DMS 273 treated with DMSO at 0.1 percent for 48 hours (cell line): ENCODE measurements around the gene PCDHA10.
"Not testable (repeated sequence)": the region's sequence is repeated elsewhere in the genome, so short reads cannot be mapped to it uniquely, and the experiment has no call there.

Experiments used
- DNase-seq: peaks from one replicate; lab custom pipeline; 2025; lab: John Stamatoyannopoulos, UW

The PCDHA10 gene

DNA sequence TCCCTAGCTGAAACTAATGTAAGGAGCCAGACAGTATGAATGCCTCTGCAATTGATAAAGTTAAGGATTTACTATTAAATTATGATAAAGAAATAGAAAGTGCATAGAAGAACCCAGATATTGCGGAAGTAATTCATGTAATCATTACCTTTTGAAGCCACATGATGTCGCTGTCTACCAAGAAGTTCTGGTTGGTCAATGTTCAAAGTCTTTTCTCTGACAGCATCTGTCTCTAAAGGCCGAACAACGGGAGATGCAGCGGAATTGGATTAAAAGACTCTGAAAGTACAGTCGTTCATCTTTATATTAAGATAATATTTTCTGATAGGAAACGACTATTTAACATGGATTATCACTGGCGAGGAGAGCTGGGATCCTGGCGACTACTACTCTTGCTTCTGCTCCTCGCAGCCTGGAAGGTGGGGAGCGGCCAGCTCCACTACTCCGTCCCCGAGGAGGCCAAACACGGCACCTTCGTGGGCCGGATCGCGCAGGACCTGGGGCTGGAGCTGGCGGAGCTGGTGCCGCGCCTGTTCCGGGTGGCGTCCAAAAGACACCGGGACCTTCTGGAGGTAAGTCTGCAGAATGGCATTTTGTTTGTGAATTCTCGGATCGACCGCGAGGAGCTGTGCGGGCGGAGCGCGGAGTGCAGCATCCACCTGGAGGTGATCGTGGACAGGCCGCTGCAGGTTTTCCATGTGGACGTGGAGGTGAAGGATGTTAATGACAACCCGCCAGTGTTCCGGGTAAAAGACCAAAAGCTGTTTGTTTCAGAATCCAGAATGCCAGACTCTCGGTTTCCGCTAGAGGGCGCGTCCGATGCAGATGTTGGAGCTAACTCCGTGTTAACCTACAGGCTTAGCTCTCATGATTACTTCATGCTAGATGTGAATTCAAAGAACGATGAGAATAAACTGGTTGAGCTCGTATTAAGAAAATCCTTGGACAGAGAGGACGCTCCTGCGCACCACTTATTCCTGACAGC lies 14.4 kb upstream of the PCDHA10 start, which contains the start of gene PCDHA8:
Gene PCDHA8 (plus strand): TSS at position 210 of the 985 bp plus-strand sequence. CDS start 135 bp downstream, at position 345.
- no peak for DNase-seq

- DNase-seq: no peak
Measured at GRCh38 chr5:140842798-140843733, 12.6 kb upstream of the PCDHA10 start.

- DNase-seq: not testable (repeated sequence)
Measured at GRCh38 chr5:140848139-140849102, 7.3 kb upstream of the PCDHA10 start, which contains the start of gene PCDHA9. PCDHA9 (plus strand) TSS chr5:140848382; CDS start chr5:140848496, 114 bp downstream.

DNA sequence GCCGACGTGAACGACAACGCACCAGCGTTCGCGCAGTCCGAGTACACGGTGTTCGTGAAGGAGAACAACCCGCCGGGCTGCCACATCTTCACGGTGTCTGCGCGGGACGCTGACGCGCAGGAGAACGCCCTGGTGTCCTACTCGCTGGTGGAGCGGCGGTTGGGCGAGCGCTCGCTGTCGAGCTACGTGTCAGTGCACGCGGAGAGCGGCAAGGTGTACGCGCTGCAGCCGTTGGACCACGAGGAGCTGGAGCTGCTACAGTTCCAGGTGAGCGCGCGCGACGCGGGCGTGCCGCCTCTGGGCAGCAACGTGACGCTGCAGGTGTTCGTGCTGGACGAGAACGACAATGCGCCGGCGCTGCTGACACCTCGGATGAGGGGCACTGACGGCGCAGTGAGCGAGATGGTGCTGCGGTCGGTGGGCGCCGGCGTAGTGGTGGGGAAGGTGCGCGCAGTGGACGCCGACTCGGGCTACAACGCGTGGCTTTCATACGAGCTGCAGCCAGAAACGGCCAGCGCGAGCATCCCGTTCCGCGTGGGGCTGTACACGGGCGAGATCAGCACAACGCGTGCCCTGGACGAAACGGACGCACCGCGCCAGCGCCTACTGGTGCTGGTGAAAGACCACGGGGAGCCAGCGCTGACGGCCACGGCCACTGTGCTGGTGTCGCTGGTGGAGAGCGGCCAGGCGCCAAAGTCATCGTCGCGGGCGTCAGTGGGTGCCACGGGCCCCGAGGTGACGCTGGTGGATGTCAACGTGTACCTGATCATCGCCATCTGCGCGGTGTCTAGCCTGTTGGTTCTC lies 5.7 kb upstream of the PCDHA10 start:
- DNase-seq: not testable (repeated sequence)

DNA sequence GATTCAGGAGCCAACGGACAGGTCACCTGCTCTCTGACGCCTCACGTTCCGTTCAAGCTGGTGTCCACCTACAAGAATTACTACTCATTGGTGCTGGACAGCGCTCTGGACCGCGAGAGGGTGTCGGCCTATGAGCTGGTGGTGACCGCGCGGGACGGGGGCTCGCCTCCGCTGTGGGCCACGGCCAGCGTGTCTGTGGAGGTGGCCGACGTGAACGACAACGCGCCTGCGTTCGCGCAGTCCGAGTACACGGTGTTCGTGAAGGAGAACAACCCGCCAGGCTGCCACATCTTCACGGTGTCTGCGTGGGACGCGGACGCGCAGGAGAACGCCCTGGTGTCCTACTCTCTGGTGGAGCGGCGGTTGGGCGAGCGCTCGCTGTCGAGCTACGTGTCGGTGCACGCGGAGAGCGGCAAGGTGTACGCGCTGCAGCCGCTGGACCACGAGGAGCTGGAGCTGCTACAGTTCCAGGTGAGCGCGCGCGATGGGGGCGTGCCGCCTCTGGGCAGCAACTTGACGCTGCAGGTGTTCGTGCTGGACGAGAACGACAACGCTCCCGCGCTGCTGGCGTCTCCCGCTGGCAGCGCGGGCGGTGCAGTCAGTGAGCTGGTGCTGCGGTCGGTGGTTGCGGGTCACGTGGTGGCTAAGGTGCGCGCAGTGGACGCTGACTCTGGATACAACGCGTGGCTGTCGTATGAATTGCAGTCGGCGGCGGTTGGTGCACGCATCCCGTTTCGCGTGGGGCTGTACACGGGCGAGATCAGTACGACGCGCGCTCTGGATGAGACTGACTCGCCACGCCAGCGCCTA lies 1.7 kb downstream of the PCDHA10 start:
- no peak for DNase-seq

DNA sequence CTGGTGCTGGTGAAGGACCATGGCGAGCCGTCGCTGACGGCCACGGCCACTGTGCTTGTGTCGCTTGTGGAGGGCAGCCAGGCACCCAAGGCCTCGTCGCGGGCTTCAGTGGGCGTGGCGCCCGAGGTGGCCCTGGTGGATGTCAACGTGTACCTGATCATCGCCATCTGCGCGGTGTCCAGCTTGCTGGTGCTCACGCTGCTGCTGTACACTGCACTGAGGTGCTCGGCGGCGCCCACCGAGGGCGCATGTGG lies 2.2 kb downstream of the PCDHA10 start:
- no peak for DNase-seq

GRCh38 chr5:140862441-140863295 lies 7.0 kb downstream of the PCDHA10 start:
- DNase-seq: no peak

GRCh38 chr5:140868721-140869554 lies 13.2 kb downstream of the PCDHA10 start, which contains the start of gene PCDHA11:
PCDHA11 (plus strand) TSS chr5:140868957; CDS start chr5:140869104, 147 bp downstream.
- peak; percentile 24 for DNase-seq

GRCh38 chr5:140869555-140869886 lies 13.8 kb downstream of the PCDHA10 start:
- no peak for DNase-seq

- no peak for DNase-seq
Measured at GRCh38 chr5:140870221-140871201, 14.8 kb downstream of the PCDHA10 start.

GRCh38 chr5:140875085-140876065 lies 19.7 kb downstream of the PCDHA10 start, which contains the start of gene PCDHA12:
PCDHA12 (plus strand) TSS chr5:140875308; CDS start chr5:140875473, 165 bp downstream.
- DNase-seq: no peak

GRCh38 chr5:140876541-140877261 lies 21.0 kb downstream of the PCDHA10 start:
- DNase-seq: not testable (repeated sequence)

- DNase-seq: no peak
Measured at GRCh38 chr5:140877262-140877581, 21.5 kb downstream of the PCDHA10 start.

DNA sequence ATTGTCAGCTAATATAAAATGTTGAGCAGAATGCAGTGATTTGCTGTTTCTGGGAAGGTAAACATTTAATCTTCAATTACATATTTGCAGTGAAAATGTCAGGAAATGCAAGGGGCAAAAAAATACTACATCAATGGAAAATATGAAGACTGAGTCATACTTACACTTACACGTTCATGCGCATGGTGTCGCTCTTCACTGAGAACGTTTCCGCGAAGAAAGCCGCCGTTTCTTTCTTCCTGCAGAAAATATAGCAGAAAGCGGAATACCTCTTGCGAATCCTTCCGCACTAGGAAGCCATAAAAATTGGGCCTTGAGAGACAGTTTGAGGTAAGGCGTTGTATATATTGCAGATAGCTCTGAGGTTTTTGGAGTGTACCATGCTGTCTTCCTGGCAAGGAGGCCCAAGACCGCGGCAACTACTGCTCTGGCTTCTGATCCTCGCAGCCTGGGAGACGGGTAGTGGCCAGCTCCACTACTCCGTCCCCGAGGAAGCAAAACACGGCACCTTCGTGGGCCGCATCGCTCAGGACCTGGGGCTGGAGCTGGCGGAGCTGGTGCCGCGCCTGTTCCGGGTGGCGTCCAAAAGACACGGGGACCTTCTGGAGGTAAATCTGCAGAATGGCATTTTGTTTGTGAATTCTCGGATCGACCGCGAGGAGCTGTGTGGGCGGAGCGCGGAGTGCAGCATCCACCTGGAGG lies 26.3 kb downstream of the PCDHA10 start, which contains the start of gene PCDHA13:
Gene PCDHA13 (plus strand): TSS at position 236 of the 702 bp plus-strand sequence. CDS start 145 bp downstream, at position 381.
- no peak for DNase-seq
